GM13976 (cell line): ENCODE results near the gene CCDC187.

Experiments
- DNase-seq: peaks from one replicate; pipeline ENCODE4 v3.0.0; 2012; ENCODE audit warnings: low spot score
- in situ Hi-C: fragments of 300-500 bp; cut with MboI; formaldehyde crosslinking; loops from one replicate; pipeline ENCODE4 v1.12.0; 2022; ENCODE audit warnings: low sequenced_read_pairs, mixed read lengths, inconsistent platforms; ENCODE audit not compliant: unreplicated experiment
- TF ChIP-seq, protein P1 (sequence below): IDR thresholded peaks from 2 replicates; pipeline ENCODE4 v1.5.1; 2012; ENCODE audit warnings: borderline replicate concordance, mild to moderate bottlenecking; ENCODE audit not compliant: insufficient read depth; ENCODE audit errors: extremely low read depth, missing control alignments, control extremely low read depth

Gene CCDC187

GRCh38 chr9:136235171-136235570 is 68.7 kb downstream of the CCDC187 start:
- TF ChIP-seq, protein P1, sequence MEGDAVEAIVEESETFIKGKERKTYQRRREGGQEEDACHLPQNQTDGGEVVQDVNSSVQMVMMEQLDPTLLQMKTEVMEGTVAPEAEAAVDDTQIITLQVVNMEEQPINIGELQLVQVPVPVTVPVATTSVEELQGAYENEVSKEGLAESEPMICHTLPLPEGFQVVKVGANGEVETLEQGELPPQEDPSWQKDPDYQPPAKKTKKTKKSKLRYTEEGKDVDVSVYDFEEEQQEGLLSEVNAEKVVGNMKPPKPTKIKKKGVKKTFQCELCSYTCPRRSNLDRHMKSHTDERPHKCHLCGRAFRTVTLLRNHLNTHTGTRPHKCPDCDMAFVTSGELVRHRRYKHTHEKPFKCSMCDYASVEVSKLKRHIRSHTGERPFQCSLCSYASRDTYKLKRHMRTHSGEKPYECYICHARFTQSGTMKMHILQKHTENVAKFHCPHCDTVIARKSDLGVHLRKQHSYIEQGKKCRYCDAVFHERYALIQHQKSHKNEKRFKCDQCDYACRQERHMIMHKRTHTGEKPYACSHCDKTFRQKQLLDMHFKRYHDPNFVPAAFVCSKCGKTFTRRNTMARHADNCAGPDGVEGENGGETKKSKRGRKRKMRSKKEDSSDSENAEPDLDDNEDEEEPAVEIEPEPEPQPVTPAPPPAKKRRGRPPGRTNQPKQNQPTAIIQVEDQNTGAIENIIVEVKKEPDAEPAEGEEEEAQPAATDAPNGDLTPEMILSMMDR, result no peak
- in situ Hi-C loops, result no loop called here
- DNase-seq, result no peak

DNA sequence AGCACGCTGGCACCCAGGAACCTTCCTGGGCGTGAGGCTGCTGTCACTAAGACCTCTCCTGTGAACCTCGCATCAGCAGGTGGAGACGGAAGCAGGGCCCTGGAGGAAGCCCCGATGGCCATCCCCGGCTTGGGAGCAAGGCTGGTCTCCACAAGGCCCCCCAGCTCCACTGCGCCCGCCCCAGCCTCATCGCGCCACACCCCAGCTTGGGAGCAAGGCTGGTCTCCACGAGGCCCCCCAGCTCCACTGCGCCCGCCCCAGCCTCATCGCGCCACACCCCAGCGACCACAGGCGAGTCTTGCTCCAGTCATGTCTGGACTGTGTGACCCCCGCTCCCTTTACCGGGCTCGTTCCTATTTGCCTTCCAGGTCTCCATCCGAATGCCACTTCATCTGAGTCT is 69.3 kb downstream of the CCDC187 start:
- no peak for DNase-seq
- TF ChIP-seq, protein P1, result no peak
- in situ Hi-C loops, result no loop called here

DNA sequence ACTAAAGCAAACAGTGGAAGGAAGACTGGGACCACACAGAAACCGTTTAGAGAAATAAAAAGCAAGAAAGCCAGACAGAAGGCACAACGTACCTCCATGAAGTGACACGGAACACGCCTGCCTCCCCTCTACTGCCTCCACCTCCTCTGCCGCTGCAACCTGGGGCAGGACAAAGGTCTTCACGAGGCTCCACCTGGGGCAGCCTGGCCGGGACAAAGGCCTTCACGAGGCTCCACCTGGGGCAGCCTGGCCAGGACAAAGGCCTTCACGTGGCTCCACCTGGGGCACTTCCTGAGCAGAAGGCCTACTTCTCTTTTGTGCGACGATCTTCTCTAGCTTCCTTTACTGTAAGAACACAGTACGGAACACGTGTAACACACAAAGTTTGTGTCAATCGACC is 70.0 kb downstream of the CCDC187 start:
- in situ Hi-C loops, result no loop called here
- TF ChIP-seq, protein P1, result no peak
- DNase-seq, result no peak

GRCh38 chr9:136233411-136233810 is 70.5 kb downstream of the CCDC187 start:
- no peak for DNase-seq
- in situ Hi-C loops, result no loop called here
- TF ChIP-seq, protein P1, result no peak

DNA sequence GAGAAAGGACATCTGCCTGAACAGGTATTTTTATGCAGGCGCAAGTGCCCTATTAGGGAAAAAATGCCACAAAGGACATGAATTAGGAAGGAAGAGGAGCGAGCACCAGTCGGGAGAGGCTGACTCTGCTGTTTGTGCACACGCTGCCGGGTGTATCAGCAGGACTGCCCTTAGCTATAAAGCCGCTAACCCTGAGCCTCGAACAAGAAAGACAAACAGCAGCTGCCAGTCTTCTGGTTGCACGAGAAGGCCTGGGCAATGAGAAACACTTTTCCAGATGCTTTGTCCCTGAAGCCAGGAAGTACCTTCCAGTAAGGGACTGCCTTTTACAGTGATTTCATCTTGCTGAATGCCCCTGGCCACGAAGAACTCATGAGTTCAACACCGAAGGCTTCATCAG is 70.9 kb downstream of the CCDC187 start:
- in situ Hi-C loops, result no loop called here
- TF ChIP-seq, protein P1, result no peak
- no peak for DNase-seq

GRCh38 chr9:136231478-136232297 is 72.2 kb downstream of the CCDC187 start:
- in situ Hi-C loops, result no loop called here
- TF ChIP-seq, protein P1, result no peak

More at GRCh38 chr9:136231478-136232297, 72.2 kb downstream of the CCDC187 start:
- no peak for DNase-seq
